GM10248 (cell line): ENCODE measurements around the gene RNU11.
"Not testable (repeated sequence)": the region's sequence is repeated elsewhere in the genome, so short reads cannot be mapped to it uniquely, and the experiment has no call there.

Experiments
- CTCF ChIA-PET: fragments of 300-600 bp; sonication (Branson Sonifier 250); formaldehyde crosslinking; extraction: SDS; loops from one replicate; lab custom pipeline; 2021; ENCODE audit warnings: antibody characterized with exemption; lab: Yijun Ruan, JAX
- POLR2A ChIA-PET: fragments of 350-650 bp; sonication (Branson Sonifier 250); formaldehyde crosslinking; extraction: SDS; loops from one replicate; lab custom pipeline; 2020; ENCODE audit warnings: antibody characterized with exemption; lab: Yijun Ruan, JAX
- DNase-seq: peaks from one replicate; pipeline ENCODE4 v3.0.0; 2012; ENCODE audit errors: extremely low spot score
- TF ChIP-seq, protein P1 (sequence below): IDR thresholded peaks from 2 replicates; pipeline ENCODE4 v1.5.1; 2012; ENCODE audit warnings: mild to moderate bottlenecking, low read depth; ENCODE audit errors: extremely low read depth, missing control alignments, control extremely low read depth

Gene RNU11

DNA sequence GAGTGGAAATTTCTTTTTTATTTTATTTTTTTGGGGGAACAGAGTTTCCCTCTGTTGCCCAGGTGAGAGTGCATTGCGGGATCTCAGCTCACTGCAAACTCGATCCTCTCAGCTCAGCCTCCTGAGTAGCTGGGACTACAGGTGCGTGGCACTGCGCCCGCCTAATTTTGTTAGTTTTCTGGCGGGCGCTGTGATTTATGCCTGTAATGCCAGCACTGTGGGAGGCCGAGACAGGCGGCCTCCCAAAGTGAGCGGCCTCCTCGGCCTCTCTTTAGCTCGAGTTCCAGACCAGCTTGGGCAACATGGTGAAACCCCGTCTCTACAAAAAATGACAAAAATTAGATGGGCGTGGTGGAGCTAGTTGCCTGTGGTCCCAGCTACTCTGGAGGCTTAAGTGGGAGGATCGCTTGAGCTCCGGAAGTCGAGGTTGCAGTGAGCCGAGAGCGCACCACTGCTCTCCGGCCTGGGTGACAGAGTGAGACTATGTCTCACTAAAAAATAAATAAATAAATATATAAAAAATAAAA lies 22.9 kb downstream of the RNU11 start:
- ChIA-PET POLR2A (interaction anchor here (1.0 kb wide), 1 partner anchor 23 kb away, joined by 3 read pairs; no protein-coding TSS in a partner anchor), CTCF (interaction anchor here (1.3 kb wide), 1 partner anchor 31 kb away, joined by 4 read pairs; no protein-coding TSS in a partner anchor)
- TF ChIP-seq, protein P1, sequence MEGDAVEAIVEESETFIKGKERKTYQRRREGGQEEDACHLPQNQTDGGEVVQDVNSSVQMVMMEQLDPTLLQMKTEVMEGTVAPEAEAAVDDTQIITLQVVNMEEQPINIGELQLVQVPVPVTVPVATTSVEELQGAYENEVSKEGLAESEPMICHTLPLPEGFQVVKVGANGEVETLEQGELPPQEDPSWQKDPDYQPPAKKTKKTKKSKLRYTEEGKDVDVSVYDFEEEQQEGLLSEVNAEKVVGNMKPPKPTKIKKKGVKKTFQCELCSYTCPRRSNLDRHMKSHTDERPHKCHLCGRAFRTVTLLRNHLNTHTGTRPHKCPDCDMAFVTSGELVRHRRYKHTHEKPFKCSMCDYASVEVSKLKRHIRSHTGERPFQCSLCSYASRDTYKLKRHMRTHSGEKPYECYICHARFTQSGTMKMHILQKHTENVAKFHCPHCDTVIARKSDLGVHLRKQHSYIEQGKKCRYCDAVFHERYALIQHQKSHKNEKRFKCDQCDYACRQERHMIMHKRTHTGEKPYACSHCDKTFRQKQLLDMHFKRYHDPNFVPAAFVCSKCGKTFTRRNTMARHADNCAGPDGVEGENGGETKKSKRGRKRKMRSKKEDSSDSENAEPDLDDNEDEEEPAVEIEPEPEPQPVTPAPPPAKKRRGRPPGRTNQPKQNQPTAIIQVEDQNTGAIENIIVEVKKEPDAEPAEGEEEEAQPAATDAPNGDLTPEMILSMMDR = no peak
- no peak for DNase-seq

DNA sequence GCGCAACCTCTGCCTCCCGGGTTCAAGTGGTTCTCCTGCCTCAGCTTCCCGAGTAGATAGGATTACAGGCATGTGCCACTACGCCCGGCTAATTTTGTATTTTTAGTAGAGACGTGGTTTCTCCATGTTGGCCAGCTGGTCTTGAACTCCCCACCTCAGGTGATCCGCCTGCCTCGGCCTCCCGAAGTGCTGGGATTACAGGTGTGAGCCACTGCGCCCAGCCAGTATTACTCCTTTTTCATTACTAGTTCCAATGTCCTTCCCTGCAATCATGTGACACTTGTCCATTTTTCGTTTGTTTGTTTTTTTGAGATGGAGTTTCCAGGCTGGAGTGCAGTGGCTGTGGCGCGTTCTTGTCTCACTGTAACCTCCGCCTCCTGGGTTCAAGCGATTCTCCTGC lies 24.6 kb downstream of the RNU11 start:
- DNase-seq, CTCF ChIA-PET, POLR2A ChIA-PET: not testable (repeated sequence)

DNA sequence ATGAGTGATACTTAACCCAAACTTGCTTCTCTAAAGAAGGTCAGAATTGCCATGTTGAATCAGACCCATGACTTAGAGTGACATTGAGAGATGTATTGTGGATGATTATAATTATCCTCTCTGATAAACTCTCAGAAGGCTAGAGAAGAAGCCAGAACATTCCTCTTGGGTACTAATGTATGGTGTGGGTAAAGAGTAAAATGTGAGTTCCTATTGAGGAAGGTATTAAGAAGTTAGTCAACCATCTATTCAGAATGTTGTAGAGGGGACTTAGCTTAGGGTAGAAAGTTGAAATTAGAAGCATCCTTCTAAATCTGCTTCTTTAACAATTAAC lies 27.5 kb downstream of the RNU11 start:
- TF ChIP-seq, protein P1 = no peak
- ChIA-PET POLR2A (interaction anchor here (0.7 kb wide), 1 partner anchor 79 kb away, joined by 7 read pairs; no protein-coding TSS in a partner anchor), CTCF (interaction anchor here (1.3 kb wide), 1 partner anchor 8 kb away, joined by 4 read pairs; no protein-coding TSS in a partner anchor)
- DNase-seq = no peak

DNA sequence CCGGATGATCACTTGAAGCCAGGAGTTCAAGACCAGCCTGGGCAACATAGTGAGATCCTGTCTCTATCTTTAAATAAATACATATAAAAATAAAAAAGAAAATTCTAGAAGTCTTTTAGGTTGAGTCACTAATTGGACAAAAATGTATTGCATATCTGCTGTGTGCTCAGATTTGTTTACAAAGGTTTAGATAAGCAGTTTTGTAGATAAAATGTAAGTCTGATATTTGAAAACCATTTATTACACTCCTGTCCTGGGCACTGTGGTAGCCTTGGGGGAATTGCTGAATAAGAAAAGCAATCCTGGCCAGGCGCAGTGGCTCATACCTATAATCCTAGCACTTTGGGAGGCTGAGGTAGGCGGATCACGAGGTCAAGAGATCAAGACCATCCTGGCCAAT lies 31.8 kb downstream of the RNU11 start:
- CTCF ChIA-PET = interaction anchor here (1.2 kb wide), 1 partner anchor 197 kb away, joined by 3 read pairs; no protein-coding TSS in a partner anchor
- DNase-seq = no peak
- POLR2A ChIA-PET = interaction anchor here (0.7 kb wide), 1 partner anchor 171 kb away, joined by 3 read pairs; no protein-coding TSS in a partner anchor
- TF ChIP-seq, protein P1 = no peak

DNA sequence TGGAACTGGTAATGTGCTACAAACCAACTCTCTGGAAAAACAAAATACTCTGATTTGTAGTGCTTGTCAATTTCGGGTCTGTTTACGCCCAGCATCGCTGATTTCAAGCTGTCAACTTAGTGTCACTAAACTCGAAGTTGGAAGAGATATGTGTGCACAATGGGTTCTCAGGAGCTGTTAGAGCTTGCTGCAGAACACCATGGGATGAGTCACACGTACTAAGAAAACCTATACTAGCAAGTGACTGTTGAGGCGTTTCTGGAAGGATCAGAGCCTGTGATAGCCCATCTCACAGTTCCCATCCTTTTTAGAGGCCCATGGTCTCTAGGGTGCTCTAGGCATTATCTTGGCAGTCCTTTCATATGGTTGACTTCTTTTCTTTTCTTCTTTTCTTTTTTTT lies 34.4 kb downstream of the RNU11 start:
- POLR2A ChIA-PET = no interaction called here
- no peak for DNase-seq
- TF ChIP-seq, protein P1 = no peak
- CTCF ChIA-PET = no interaction called here

DNA sequence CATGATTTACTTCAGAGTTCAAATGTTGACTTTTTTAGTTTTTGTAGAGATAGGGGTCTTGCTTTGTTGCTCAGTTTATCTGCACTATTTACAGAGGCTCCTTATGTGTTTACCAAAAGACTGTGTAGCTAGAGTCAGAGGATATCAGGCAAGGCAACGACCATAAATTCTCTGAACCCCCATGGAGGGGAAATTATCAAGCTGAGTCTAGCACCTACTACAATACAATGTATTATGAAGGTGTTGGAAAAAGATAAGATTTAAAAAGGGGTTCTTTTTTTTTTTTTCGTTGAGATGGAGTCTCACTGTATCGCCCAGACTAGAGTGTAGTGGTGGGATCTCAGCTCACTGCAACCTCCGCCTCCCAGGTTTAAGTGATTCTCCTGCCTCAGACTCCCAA lies 36.5 kb downstream of the RNU11 start:
- CTCF ChIA-PET = interaction anchor here (1.2 to 3.2 kb wide), 2 partner anchors 16 to 52 kb away, joined by 3 to 12 read pairs; partner anchors contain the start of gene YTHDF2
- no peak for DNase-seq
- TF ChIP-seq, protein P1 = no peak
- POLR2A ChIA-PET = interaction anchor here (0.8 kb wide), 1 partner anchor 42 kb away, joined by 3 read pairs; the partner anchor contains the start of gene TAF12

DNA sequence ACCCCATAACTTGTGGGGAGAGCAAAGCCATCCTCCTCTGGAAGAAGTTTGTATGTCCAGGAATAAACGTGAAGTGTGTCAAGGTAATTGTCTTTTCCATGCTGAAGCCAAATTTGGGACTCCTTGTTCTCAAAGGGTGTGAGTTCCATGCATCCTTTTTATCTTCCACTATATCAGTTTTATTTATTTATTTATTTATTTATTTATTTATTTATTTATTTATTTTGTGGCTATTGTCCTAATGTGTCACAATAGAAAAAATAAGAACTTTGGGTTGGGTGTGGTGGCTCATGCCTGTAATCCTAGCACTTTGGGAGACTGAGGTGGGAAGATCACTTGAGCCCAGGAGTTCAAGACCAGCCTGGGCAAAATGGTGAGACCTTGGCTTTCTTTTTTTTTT lies 43.2 kb downstream of the RNU11 start:
- CTCF ChIA-PET, DNase-seq, POLR2A ChIA-PET: not testable (repeated sequence)
